HG03139 (cell line): ENCODE data around the gene RPTOR.

Experiments
- ATAC-seq: cut with Tn5 transposase; IDR thresholded peaks from one replicate; pipeline ENCODE4 v1.9.1; 2021; ENCODE audit not compliant: unreplicated experiment

Gene RPTOR

DNA sequence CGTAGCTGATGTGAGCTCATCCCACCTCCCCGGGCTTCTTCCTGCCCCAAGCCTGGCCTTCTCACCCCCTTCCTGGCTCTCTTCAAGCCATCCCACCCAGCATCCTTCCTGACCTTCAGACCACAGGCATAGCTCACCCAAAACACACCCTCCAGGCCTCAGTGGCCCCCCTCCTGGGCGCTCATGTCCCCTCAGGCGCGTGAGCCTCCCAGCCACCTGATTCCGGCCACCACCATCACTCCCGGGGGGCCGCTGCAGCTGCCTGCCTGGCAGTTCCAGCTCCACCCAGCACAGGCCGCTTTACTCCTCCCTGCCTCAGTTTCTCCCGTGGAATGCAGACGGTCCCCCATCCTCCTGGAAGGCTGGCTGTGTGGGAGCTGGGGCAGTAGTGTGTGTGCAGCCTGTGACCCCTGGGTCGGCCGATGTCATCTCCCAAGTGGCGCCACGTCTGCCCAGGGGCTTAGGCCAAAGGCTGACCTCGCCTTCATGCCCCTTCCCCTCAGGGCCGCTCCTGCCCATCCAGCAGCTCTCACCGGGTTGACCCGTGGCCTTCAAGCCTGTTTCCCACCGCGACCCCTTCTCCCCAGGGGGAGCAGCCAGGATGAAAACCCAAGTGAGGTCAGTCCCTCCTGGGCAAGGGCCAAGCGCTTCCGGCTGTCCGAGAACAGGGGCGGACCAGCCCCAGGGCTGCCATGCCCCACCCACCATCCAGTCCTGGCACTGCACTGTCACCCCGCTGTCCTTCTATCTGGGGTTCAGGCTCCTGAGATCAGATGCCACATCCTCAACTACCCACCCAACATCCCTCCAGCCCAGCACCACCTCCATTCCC is 435.1 kb downstream of the RPTOR start:
- ATAC-seq, result no peak

DNA sequence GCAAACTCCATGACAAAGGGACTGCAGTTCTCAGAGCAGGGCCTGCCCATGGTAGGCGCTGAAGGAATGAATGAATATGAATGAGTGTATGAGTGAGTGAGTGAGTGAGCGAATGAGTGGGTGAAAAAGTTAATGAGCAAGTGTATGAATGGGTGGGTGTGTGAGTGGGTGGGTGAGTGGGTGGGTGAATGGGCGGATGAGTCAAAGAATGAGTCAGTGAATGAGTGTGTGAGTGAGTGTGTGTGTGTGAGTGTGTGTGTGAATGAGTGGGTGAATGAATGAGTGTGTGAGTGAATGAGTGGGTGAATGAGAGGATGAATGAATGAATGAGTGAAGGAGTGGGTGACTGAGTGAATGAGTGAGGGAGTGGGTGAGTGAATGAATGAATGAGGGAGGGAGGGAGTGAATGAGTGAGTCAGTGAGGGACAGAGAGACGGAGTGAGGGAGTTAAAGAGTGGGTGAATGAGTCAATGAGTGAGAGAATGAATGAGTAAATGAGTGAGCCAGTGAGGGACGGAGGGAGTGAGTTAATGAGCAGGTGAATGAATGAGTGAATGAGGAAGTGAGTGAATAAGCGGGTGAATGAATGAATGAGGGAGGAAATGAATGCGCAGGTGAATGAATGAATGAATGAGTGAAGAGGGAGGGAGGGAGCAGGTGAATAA is 435.9 kb downstream of the RPTOR start:
- ATAC-seq, result no peak

DNA sequence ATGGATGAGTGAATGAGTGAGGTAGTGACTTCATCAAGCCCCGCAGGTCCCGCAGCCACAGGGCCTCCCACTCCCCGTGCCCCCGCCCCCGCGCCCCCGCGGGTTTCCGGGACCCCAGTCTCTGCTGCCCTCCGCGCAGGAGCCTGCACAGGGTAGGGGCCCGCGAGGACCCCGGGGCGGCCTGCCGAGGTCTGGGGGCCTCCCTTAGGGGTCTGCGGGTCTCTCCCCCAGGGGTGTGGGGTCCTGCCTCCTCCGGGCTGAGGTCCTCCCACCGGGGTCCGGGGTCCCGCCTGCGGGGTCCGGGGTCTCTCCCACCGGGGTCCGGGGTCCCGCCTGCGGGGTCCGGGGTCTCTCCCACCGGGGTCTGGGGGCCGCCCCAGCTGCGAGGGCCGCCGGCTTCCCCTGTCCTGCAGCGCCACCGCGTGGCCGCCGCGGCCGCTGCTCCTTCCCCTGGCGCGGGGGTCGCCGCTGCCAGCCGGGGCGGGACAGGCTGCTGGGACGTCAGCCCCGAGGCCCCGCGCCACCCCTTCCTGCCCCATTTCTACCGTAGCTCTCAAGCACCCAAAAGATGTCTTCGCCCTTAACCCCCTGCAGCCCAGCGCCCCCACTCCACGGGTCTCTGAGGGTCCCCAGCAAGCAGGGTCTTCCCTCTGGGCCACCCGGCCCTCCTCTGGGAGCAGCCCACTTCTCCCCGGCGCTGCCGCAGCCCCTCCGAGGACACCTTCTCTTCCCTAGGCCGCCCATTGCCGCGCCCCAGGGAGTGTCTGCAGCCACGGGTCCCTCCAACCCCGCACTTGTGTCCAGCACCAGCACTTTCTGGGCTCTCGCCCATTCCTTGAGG is 436.6 kb downstream of the RPTOR start:
- no peak for ATAC-seq

DNA sequence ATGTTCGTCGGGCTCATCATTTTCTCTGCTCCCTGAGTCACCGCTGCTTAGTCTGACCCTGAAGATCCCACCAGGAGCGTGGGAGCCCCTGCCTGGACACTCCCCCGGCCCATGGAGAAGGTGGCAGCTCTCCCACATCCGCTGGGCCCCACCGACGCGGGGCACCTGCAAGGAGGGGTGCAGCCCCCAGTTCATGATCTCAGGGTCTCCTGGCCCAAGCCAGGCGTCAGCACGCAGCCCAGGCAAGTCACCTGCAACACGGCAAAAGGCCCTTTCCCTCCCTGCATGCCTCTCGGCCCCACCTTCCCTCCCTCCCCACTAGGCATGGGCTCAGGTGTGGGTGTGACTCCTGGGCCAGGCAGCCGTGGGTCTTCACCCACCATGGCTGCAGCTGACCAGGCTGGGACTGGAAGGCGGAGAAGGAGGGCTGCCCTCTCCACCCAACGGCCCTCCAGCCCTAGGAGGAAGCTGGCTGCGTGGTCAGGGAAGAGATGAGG is 437.3 kb downstream of the RPTOR start:
- ATAC-seq, result no peak

DNA sequence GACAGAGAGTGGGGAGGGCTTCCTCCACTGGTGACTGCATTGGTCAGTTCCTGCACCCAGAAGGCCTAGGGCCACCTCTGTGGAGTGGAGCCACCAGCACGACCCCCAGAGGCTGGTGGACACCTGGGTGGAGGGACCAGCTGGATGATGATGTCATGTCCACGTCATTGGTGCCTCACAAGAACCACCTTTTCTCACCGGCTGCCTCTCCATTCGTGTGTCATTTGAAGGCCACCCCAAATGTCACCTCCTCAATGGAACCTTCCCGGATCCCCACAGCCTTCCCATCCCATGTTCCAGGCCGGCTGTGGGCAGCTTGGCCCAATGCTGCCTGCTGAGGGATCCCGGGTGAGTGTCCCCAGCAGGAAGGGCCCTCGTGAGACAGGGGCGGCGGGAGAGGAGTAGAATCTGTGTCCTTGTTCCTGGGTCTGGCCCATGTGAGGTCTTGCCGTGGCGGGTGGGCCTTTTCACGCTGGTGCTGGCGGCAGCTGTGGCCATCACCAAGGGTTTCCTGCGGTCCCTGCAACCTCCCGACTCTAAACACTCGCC is 437.9 kb downstream of the RPTOR start:
- no peak for ATAC-seq

DNA sequence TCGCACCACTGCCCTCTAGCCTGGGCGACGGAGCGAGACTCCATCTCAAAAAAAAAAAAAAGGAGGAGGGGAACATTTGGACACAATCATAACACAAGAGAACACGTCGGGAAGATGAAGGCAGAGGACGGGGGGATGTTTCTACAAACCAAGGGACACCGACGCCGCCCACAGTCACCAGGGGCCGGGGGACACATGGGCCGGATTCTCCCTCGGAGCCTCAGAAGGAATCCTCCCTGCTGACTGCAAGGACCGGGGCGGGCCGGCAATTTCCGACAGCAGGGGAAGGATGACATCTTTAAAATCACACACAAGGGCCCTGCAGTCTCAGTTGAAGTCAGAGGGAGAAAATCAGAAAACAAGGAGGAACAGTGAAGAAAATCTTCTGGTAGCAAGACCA is 438.9 kb downstream of the RPTOR start:
- ATAC-seq, result no peak

DNA sequence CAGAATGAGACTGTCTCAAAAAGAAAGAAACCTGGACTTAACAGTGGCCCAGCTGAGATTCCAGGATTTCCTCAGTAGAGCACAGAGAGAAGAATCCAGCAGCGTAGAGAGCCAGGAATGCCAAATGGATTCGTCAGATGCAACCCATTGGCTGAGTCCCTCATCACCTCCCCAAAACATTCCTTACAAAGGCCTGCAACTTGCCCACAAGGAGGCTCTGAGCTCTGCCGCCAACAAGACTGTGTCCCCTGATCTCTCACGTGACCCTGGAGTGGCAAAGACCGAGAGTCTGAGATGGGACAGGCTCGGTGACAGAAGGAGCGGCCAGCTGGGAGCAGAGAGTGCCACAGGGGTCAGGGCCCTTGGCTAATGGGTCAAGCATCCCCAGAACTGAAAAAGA is 440.1 kb downstream of the RPTOR start:
- ATAC-seq, result no peak

DNA sequence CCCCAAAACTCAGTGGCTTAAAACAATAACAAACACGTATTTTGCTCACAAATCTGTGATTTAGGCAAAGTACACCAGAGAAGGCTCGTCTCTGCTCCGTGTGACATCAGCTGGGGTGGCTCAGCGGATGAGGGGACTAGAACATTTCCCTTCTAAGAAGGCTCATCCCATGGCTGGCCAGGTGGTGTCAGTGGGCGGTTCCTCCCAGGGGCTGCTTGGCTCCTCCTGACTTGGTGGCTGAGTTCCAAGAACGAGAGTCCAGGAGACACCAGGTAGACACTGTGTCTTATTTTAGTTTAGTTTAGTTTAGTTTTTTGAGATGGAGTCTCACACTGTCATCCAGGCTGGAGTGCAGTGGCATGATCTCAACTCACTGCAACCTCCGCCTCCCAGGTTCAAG is 441.4 kb downstream of the RPTOR start:
- no peak for ATAC-seq

DNA sequence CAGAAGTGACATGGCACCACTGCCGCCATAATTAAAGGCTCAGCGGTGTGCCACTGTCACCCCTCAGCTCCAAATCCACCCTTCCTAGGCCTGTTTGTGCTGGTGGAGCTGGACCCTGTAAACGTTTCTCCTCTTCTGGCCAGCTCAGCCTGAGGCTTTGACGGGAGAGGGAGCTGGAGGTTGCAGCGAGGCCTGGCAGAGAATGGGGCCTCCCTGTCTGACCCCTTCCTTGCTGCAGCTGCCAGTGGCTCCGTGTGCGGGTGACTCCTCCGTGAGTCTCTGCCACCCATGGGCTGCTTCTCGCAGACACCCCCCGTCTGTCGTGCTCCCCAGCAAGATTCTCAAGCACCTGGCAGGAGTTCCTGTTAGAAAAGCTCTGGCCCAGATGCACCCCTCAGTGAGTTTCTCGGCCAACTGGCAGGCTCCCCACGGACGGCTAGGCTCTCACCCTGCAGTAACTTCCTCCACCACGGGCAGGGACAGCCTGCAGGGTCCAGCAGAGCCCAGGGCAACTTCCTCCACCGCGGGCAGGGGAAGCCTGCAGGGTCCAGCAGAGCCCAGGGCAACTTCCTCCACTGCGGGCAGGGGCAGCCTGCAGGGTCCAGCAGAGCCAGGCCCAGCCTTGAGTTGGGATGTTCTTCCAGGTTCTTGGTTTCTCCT is 442.3 kb downstream of the RPTOR start:
- ATAC-seq, result no peak

DNA sequence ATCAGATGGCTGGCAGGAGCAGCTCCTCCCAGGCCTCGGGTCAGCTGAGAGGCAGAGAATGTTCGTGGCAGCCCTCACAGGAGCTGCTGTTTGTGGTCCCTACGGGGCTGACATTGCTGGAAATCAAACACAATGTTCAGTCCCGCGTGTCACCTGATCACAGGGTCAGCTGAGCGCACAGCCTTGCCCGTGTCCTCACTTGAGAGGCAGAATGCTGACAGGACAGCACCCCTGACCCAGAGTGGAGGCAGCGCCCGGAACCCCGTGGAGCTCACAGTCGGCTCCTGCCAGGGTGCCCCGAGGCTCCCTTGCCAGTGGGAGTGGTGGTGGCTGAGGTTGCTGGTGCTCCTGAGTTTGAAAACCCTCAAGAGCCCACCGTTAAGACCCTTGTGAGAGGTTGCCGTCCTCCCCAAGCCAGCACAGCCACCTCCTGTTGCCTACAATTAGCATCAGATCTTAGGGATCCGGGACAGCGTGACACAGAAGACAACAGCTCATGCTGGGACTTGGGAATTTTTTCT is 443.4 kb downstream of the RPTOR start:
- ATAC-seq, result no peak

DNA sequence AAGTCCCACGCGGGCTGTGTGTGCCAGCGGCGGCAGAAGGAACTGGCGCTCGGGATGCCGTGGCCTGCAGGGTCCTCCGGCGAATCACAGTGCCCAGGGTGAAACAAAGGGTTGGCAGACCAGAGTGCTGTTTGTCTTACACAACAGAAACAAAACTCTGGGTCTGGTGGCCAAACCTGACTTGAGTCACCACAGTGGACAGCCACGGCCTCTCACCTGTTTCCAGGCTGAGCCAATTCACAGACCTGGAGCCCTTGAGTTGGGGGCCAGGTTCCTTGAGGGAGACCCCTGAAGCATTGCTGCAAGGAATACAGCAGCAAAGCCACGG is 444.9 kb downstream of the RPTOR start:
- ATAC-seq, result no peak

DNA sequence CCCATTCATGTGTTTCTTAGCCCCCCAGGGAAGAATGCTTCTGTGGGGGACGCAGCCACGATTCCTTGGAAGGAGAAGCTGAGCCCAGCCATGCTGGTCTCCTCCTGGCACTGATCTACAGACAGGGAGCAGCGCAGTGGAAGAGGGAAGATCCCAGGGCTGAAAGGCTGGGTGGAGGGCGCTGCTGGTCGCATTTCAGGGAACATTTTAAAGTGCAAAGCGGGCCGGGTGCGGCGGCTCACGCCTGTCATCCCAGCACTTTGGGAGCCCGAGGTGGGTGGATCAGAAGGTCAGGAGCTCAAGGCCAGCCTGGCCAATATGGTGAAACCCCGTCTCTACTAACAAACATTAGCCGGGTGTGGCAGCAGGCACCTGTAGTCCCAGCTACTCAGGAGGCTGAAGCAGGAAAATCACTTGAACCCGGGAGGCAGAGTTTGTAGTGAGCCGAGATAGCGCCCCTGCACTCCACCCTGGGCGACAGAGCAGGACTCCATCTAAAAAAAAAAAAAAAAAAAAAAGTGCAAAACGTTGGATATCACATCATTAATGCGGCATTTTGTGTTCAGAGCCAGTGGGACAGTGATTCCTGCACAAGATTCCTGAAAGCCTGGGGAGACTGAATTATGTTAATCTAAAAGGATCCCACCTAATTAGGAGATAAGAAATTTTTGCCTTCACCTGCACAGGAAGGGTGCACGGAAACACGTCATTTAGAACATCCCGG is 446.4 kb downstream of the RPTOR start:
- no peak for ATAC-seq

DNA sequence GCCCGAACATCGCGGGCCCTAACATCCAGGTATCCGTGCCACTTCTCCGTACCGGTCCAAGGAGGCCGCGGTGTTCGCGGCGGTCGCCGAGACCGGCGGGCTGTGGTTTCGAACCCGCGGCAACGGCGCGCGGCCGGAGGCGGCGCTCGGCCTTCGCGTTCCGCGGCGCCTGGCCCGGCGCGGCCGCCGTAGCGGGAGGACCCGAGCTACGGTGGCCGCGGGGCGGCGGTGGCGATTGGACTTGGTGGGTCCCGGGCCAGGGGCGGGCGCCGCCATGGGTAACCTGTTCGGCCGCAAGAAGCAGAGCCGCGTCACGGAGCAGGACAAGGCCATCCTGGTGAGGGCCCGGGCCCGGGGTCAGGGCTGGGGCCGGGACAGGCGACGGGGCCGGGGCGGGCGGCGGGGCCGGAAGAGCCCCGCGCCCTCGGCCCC is 447.0 kb downstream of the RPTOR start, which contains the start of gene CHMP6:
Gene CHMP6 (plus strand): TSS at position 197 of the 432 bp plus-strand sequence. CDS start 78 bp downstream, at position 275.
- ATAC-seq, result no peak

DNA sequence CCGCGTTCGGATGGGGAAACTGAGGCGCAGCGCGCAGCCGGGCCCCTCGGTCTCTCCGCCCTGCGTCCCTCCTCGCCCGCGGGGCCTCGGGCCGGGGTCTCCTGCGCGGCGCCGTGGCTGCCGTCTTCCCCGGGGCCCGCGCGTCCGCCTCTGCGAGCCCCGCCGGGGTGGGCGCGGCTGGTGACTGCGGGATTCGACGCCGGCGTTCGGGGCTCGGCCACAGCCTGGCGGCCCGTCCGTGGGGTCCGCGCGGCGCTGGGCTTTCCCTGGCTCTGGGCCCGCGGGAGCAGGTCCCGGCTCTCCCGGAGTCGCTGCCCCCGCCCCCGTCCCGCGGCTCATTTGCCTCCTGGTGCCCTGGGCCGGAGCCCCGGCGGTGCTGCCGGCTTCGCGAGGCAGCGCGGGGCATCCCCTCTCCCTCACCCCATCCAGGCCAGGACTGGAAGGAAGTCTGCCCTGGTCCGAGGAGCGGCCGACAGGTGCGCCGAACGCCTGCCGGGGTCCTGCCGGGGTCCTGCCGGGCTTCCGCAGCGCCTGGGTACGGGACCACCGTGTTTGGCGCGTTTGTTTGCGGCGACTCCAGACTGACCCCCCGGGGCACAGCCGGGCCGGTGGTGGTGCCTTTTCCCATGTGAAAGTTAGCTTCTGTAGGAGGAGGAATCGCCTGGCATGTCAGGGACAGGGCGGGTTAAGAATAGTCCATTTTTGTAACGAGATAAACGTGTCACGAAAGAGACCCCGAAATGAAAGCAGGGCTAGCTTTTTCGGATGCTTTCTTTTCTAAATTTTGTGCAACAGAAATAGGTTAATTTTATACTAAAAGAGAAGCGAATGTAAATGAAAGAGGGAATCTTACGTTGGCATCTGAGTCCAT is 447.7 kb downstream of the RPTOR start:
- no peak for ATAC-seq

DNA sequence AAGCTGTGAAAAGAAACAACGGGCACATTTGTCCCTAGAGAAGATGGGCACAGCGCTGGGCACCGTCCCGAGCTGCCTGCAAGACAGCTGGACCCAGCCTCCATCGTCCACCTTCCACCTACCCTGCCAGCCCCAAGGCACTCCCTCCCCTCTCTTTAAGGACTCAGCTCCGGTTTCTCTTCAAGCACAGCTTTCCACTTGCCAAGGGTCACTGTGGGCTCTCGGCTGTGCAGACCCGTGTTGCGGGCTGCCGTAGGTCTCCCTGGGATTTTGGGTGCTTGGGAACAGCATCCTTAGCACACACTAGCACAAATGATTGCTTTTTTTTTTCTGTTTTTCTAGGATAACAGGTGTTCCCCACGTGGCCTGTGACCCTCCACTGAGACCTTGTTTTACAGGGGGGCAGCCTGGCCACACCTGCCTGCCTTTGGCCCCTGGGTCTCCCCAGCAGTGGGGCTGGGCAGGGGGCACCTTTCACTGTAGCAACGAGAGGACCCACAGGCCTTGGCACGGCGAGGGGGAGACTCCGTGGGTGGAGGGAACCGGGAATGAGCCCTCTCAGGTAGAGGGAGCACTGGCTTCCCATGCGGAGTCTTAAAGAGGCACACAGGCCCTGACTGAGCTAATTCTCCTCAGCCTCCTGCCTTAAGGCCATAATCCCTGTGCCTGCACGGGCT is 448.4 kb downstream of the RPTOR start:
- ATAC-seq, result no peak

DNA sequence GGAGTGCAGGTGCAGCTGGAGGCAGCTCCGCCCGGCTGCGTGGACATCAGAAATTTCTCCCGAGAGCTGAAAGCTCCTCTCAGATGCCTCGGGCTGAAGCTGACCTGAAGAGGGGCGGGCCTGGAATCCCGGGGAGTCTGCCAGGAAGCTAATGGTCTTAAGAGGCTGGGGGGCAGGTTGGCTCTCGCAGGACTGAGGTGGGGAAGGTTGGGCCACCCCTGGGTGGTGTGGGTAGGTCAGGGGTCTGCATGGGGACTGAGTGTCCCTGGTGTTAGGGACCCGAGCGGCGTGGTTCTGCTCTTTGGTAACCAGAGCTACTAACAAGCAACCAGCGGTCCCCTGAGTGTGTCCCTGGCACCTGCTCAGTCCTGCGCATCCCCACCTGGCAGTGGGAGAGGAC is 450.5 kb downstream of the RPTOR start:
- ATAC-seq, result no peak

DNA sequence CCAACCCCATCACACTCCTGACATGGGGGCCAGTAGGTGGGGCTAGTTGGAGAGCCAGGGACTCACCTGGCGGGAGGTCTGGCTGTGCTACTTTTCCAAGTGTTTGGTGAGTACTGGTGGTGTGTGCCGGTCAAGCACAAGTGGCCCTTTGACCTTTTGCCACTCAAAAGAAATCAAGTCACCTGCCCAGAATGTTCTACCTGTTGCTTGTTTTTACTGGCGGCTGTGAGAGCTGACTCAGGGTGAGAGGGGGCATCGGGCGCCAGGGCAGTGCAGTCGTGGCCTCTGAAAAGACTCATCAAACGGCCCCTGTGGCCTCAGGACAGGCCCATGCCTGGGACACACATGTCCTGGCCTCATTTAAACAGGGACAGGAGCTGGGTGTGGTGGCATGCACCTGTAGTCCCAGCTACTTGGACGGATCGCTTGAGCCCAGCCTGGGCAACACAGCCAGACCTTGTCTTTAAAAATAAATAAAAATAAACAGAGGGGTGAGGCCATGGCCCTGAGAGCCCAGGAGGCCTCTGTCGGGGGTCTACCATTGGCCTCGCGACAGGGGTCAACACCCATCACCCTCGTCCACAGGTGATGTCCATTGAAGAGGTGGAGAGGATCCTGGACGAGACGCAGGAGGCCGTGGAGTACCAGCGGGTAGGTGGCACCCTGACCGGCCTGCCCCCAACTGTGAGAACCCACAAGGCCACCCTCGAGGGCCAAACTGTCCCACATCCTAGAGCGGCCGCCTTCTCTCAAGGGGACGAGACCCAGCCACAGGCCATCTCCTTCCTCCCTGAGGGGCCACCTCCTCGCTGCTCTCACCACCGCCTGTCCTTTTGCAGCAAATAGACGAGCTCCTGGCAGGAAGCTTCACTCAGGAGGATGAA is 452.0 kb downstream of the RPTOR start:
- no peak for ATAC-seq
